HG03354 (cell line): Measurements from ENCODE around the gene RNF181.
"Not testable (repeated sequence)": the region's sequence is repeated elsewhere in the genome, so short reads cannot be mapped to it uniquely, and the experiment has no call there.

ENCODE experiments used
- ATAC-seq: cut with Tn5 transposase; IDR thresholded peaks from one replicate; pipeline ENCODE4 v1.9.1; 2021; ENCODE audit warnings: mild to moderate bottlenecking; ENCODE audit not compliant: unreplicated experiment, poor library complexity, severe bottlenecking

RNF181 gene

GRCh38 chr2:85611217-85611704 is 15.7 kb downstream of the RNF181 start:
- ATAC-seq, result peak; percentile 11

- ATAC-seq, result peak; percentile 84
These were observed 16.4 kb downstream of the RNF181 start, which contains the start of gene C2orf68 for GRCh38 chr2:85611705-85612587. Gene C2orf68 (minus strand): TSS chr2:85612066. CDS start chr2:85611984, 82 bp downstream.

GRCh38 chr2:85613717-85614515 is 18.4 kb downstream of the RNF181 start:
- no peak for ATAC-seq

GRCh38 chr2:85614757-85615156 is 19.2 kb downstream of the RNF181 start:
- not testable (repeated sequence) for ATAC-seq

- ATAC-seq, result no peak
These were observed 19.8 kb downstream of the RNF181 start for GRCh38 chr2:85615413-85615728.

- not testable (repeated sequence) for ATAC-seq
These were observed 22.2 kb downstream of the RNF181 start for GRCh38 chr2:85617723-85618122.

GRCh38 chr2:85619617-85620016 is 24.1 kb downstream of the RNF181 start:
- no peak for ATAC-seq

GRCh38 chr2:85621338-85621737 is 25.8 kb downstream of the RNF181 start:
- no peak for ATAC-seq

GRCh38 chr2:85623991-85624390 is 28.4 kb downstream of the RNF181 start:
- ATAC-seq, result no peak

GRCh38 chr2:85628658-85629057 is 33.1 kb downstream of the RNF181 start:
- ATAC-seq, result no peak

GRCh38 chr2:85631316-85631715 is 35.8 kb downstream of the RNF181 start:
- no peak for ATAC-seq

- ATAC-seq, result no peak
These were observed 39.5 kb downstream of the RNF181 start for GRCh38 chr2:85635011-85635410.

- ATAC-seq, result no peak
These were observed 40.1 kb downstream of the RNF181 start for GRCh38 chr2:85635636-85636035.

GRCh38 chr2:85642725-85643124 is 47.2 kb downstream of the RNF181 start:
- peak; percentile 64 for ATAC-seq

- ATAC-seq, result no peak
These were observed 49.4 kb downstream of the RNF181 start for GRCh38 chr2:85644909-85645308.

GRCh38 chr2:85646166-85646565 is 50.6 kb downstream of the RNF181 start:
- ATAC-seq, result no peak
